Thymus (tissue), 11 donors: Measurements from ENCODE around the gene JAKMIP1. TPM values are rescaled to one million over a fixed set of nuclear protein-coding genes. Genes with fewer than 3 reads are reported as not detected.

Experiments used
- DNase-seq, 9 donors: peaks; one replicate each; pipeline ENCODE4 v3.0.0-alpha.2; 2013; ENCODE audit warnings: low spot score in 9 of 9, low read depth in 6 of 9, missing footprints in 1 of 9
- H3K27ac ChIP-seq, 2 donors: one replicate each; pipeline ENCODE4 v1.5.1; 2013; ENCODE audit warnings: control low read depth in 1 of 2, low read depth in 1 of 2, low read length in 1 of 2, mild to moderate bottlenecking in 1 of 2, moderate library complexity in 1 of 2
- H3K27me3 ChIP-seq, 2 donors: one replicate each; pipeline ENCODE4 v1.5.1; 2013; ENCODE audit warnings: low read length in 1 of 2; ENCODE audit not compliant: control insufficient read depth in 2 of 2, insufficient read depth in 1 of 2
- H3K36me3 ChIP-seq, 2 donors: one replicate each; pipeline ENCODE4 v1.5.1; 2013; ENCODE audit warnings: low read length in 1 of 2, mild to moderate bottlenecking in 1 of 2, moderate library complexity in 1 of 2; ENCODE audit not compliant: control insufficient read depth in 2 of 2, insufficient read depth in 2 of 2
- H3K4me1 ChIP-seq, 2 donors: one replicate each; pipeline ENCODE4 v1.5.1; 2013; ENCODE audit warnings: low read length in 2 of 2; ENCODE audit not compliant: control insufficient read depth in 2 of 2, insufficient read depth in 2 of 2
- H3K4me3 ChIP-seq, 2 donors: one replicate each; pipeline ENCODE4 v1.5.1; 2013; ENCODE audit warnings: low read length in 2 of 2, control low read depth in 1 of 2, mild to moderate bottlenecking in 1 of 2
- H3K9me3 ChIP-seq, 2 donors: one replicate each; pipeline ENCODE4 v1.5.1; 2013; ENCODE audit warnings: low read length in 1 of 2, mild to moderate bottlenecking in 1 of 2; ENCODE audit not compliant: control insufficient read depth in 2 of 2, insufficient read depth in 1 of 2
- WGBS: extraction: QIAGEN DNeasy Blood & Tissue Kit; methylation state at CpG from one replicate; pipeline ENCODE4 v1.1.7; 2013; 5-methylcytosine and 5-hydroxymethylcytosine counted together
- polyA plus RNA-seq: library from polyadenylated mRNA; stranded (reverse); fragments of 200-250 nt; gene quantifications from one replicate; pipeline ENCODE4 v1.2.3, GENCODE V29; 2013
- total RNA-seq: library from RNA; stranded (reverse); fragments of 120-200 nt; gene quantifications from one replicate; pipeline ENCODE4 v1.2.4, GENCODE V29; 2013
- donor health status: healthy.

The JAKMIP1 gene
- total and polyA plus RNA-seq, 2 donors, result 0.19 to 1.5 TPM

DNA sequence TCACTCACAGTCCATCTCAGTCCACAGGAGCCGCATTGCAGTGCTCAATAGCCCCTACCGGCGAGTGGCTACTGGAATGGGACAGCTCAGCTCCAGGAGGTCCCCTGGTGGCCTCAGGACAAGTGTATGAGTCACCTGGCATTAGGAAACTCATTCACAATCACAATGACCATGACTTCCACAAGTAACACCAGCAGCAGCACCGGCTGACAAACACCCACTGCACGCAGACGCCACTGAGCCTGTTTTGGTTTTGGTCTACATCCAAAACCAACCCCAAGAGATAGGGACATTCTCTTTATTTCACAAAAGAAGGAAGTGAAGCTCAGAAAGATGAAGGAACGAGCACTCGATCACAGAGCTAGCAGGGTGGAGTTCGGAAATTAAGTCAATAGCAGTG lies 8.1 kb downstream of the JAKMIP1 start:
- Histone ChIP-seq H3K27me3 (peaks cover 0 to 11% of the 10 kb centered on the region in 2 donors), H3K27ac (no peak overlapping the region), H3K4me3 (no peak overlapping the region), H3K4me1 (no peaks in the 10 kb centered on the region), H3K9me3 (no peaks in the 10 kb centered on the region), H3K36me3 (no peaks in the 10 kb centered on the region)
- no peak for DNase-seq
- WGBS, result 85% methylated on average over 9 of the region's 9 CpGs

DNA sequence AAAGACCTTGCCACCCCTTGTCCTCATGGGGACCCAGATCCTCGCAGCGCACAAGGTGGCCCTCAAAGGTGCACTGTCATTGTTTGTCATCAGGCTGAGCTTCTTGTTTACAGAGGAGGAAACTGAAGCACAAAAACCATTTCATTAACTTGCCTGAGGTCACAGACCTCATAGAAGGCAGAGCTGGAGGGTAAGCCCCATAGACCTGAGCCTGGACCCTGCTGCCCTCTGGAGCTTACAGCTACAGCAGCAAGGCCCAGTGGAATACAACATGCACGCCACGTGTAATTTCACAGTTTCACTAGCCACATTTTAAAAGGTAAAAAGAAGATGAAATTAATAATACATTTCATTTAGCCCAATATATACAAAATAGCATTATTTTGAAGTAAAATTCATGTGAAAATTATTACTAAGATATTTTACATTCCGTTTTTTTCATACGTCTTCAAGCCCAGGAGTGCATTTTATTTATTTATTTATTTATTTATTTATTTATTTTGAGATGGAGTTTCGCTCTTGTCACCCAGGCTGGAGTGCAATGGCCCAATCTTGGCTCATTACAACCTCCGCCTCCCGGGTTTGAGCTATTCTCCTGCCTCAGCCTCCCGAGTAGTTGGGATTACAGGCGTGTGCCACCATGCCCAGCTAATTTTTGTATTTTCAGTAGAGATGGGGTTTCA lies 8.8 kb downstream of the JAKMIP1 start:
- no peaks in the 10 kb centered on the region for H3K36me3 ChIP-seq
- 93% methylated on average over 11 of the region's 11 CpGs for WGBS

GRCh38 chr4:6190486-6190885 lies 9.9 kb downstream of the JAKMIP1 start:
- 93% methylated on average over 8 of the region's 8 CpGs for WGBS
- H3K9me3 ChIP-seq, result no peaks in the 10 kb centered on the region

More for the DNA sequence above, 8.8 kb downstream of the JAKMIP1 start:
- peaks cover 0 to 6% of the 10 kb centered on the region in 2 donors for H3K27me3 ChIP-seq
- no peak overlapping the region for H3K4me3 ChIP-seq
- no peak overlapping the region for H3K27ac ChIP-seq
- no peaks in the 10 kb centered on the region for H3K4me1 ChIP-seq
- DNase-seq, result no peak
- no peaks in the 10 kb centered on the region for H3K9me3 ChIP-seq

GRCh38 chr4:6189511-6189910 lies 10.8 kb downstream of the JAKMIP1 start:
- DNase-seq, result no peak
- no peak overlapping the region for H3K4me3 ChIP-seq
- no peak overlapping the region for H3K27ac ChIP-seq
- no peaks in the 10 kb centered on the region for H3K36me3 ChIP-seq
- WGBS, result 97% methylated on average over 5 of the region's 5 CpGs
- no peaks in the 10 kb centered on the region for H3K4me1 ChIP-seq
- peaks cover 0 to 2% of the 10 kb centered on the region in 2 donors for H3K27me3 ChIP-seq
- H3K9me3 ChIP-seq, result no peaks in the 10 kb centered on the region

More at GRCh38 chr4:6190486-6190885, 9.9 kb downstream of the JAKMIP1 start:
- H3K4me1 ChIP-seq, result no peaks in the 10 kb centered on the region
- DNase-seq, result no peak
- H3K27me3 ChIP-seq, result peaks cover 0 to 2% of the 10 kb centered on the region in 2 donors
- no peak overlapping the region for H3K27ac ChIP-seq
- no peak overlapping the region for H3K4me3 ChIP-seq
- H3K36me3 ChIP-seq, result no peaks in the 10 kb centered on the region

DNA sequence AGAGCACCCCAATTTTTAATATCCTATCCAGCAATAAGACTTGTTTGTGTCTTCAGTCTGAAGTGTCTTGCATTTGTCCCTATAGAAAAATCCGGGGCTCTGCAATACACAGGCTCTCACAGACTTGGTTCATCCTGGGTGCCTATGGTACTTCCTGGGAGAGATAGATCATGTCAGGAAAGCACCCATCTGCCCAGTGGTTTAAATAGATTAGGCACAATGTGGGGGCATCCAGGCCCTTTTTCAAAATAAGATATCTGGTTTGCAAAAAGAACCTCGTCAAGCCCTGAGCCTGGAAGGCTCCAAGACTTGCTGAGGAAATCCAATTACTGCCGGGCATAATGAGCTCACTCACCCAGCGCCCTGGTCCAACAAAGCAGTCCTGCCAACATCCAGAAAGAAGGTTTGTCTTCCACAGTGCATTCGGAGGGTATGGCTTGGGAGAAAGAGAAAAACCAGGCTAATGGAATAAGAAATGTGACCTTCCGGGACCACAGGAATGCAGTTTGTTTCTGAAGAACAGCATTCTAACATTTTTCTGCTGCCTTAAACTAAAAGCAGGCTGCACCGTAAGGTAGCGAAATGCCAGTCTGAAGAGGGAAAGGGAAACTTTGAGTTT lies 11.6 kb downstream of the JAKMIP1 start:
- no peaks in the 10 kb centered on the region for H3K9me3 ChIP-seq
- no peaks in the 10 kb centered on the region for H3K4me1 ChIP-seq
- WGBS, result 90% methylated on average over 8 of the region's 8 CpGs
- H3K4me3 ChIP-seq, result no peak overlapping the region
- no peak for DNase-seq
- no peaks in the 10 kb centered on the region for H3K36me3 ChIP-seq
- no peaks in the 10 kb centered on the region for H3K27me3 ChIP-seq
- H3K27ac ChIP-seq, result no peak overlapping the region

GRCh38 chr4:6184169-6184568 lies 16.2 kb downstream of the JAKMIP1 start:
- Histone ChIP-seq H3K4me3 (no peak overlapping the region), H3K9me3 (no peaks in the 10 kb centered on the region), H3K27me3 (no peaks in the 10 kb centered on the region), H3K27ac (no peak overlapping the region), H3K4me1 (no peaks in the 10 kb centered on the region), H3K36me3 (no peaks in the 10 kb centered on the region)
- WGBS, result 68% methylated on average over 5 of the region's 5 CpGs
- no peak for DNase-seq

- WGBS, result 76% methylated on average over 4 of the region's 4 CpGs
- no peak for DNase-seq
- Histone ChIP-seq H3K27me3 (no peaks in the 10 kb centered on the region), H3K4me1 (no peaks in the 10 kb centered on the region), H3K36me3 (no peaks in the 10 kb centered on the region), H3K9me3 (no peaks in the 10 kb centered on the region), H3K27ac (no peak overlapping the region), H3K4me3 (no peak overlapping the region)
These were observed 16.6 kb downstream of the JAKMIP1 start for GRCh38 chr4:6183740-6184139.

DNA sequence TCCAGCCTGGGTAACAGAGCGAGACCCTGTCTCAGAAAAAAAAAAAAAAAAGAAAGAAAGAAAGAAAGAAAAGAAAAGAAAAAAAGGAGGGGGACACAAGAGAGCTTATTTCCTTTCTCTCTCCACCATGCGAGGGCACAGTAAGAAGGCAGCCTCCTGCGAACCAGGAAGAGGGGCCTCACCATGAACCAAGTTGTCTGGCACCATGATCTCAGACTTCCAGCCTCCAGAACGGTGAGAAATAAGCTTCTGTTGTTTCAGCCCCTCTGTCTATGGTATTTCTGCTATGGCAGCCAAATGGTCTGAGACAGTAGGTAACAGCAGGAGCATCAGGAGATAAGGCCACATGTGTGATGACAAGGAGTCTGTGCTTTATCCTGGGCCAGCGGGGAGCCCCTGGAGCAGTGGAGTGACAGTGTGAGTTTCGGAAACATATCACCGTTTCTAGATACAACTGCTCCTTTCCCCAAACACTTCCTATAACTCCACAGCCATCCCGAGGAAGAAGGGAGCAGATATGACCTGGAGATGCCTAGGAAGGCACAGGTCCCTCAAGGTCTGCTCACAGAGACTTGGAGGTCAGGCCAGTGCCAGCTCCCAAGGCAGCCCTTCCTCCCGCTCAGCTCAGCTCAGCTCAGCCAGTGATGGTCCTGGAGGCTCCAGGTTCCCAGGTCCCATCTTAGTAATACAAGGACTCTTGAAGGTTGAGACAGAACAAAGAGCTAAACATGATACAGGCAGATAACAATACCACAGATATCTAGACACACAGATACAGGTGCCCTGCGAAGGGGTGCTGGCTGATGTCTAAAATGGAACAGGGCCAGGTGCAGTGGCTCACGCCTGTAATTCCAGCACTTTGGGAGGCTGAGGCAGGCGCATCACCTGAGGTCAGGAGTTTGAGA lies 17.7 kb downstream of the JAKMIP1 start:
- Histone ChIP-seq H3K9me3 (peaks cover 0 to 5% of the 10 kb centered on the region in 2 donors), H3K36me3 (no peaks in the 10 kb centered on the region), H3K4me3 (no peak overlapping the region), H3K4me1 (no peaks in the 10 kb centered on the region), H3K27me3 (no peaks in the 10 kb centered on the region), H3K27ac (no peak overlapping the region)
- WGBS, result 69% methylated on average over 12 of the region's 12 CpGs
- no peak for DNase-seq
